CD4-positive, alpha-beta T cell treated with Interleukin-6 for 4 hours (primary cell): ENCODE data around the gene DIAPH2.

Experiments used
- DNase-seq: peaks from one replicate; pipeline ENCODE4 v3.0.0-alpha.2; 2020; ENCODE audit warnings: mixed read lengths

DIAPH2 gene

GRCh38 chrX:97616883-97617530 is 932.4 kb downstream of the DIAPH2 start:
- DNase-seq = no peak

GRCh38 chrX:97619499-97619898 is 934.9 kb downstream of the DIAPH2 start:
- no peak for DNase-seq

- no peak for DNase-seq
Measured at GRCh38 chrX:97622111-97622510, 937.5 kb downstream of the DIAPH2 start.

GRCh38 chrX:97628326-97628725 is 943.7 kb downstream of the DIAPH2 start:
- DNase-seq = no peak

GRCh38 chrX:97628807-97629596 is 944.4 kb downstream of the DIAPH2 start:
- DNase-seq = no peak

- DNase-seq = no peak
Measured at GRCh38 chrX:97629597-97629985, 944.9 kb downstream of the DIAPH2 start.

- no peak for DNase-seq
Measured at GRCh38 chrX:97633798-97634197, 949.2 kb downstream of the DIAPH2 start.

- no peak for DNase-seq
Measured at GRCh38 chrX:97636473-97637140, 952.0 kb downstream of the DIAPH2 start.

GRCh38 chrX:97637289-97637688 is 952.6 kb downstream of the DIAPH2 start:
- DNase-seq = no peak

GRCh38 chrX:97638621-97639020 is 954.0 kb downstream of the DIAPH2 start:
- DNase-seq = no peak

- no peak for DNase-seq
Measured at GRCh38 chrX:97639526-97639925, 954.9 kb downstream of the DIAPH2 start.
